D721Med (cell line): Measurements from ENCODE around the gene MAP7.

ENCODE experiments used
- DNase-seq: peaks from one replicate; pipeline ENCODE4 v3.0.0; 2011; ENCODE audit warnings: low spot score; ENCODE audit not compliant: insufficient read length
- FAIRE-seq: peaks from 2 replicates; lab custom pipeline; 2011; peaks lifted over from hg19 to GRCh38; lab: Jason Lieb, UNC
- CTCF ChIP-seq: IDR thresholded peaks from 2 replicates; pipeline ENCODE4 v1.5.1; 2012; ENCODE audit warnings: mild to moderate bottlenecking, control low read depth; ENCODE audit not compliant: insufficient read depth; ENCODE audit errors: missing control alignments

The MAP7 gene

GRCh38 chr6:136306466-136306865 is 243.8 kb downstream of the MAP7 start:
- DNase-seq (no peak), FAIRE-seq (no peak)
- no peak for TF ChIP-seq CTCF

GRCh38 chr6:136304410-136304809 is 245.8 kb downstream of the MAP7 start:
- FAIRE-seq (no peak), DNase-seq (no peak)
- TF ChIP-seq CTCF = no peak

GRCh38 chr6:136303516-136303915 is 246.7 kb downstream of the MAP7 start:
- DNase-seq (no peak), FAIRE-seq (no peak)
- no peak for TF ChIP-seq CTCF

GRCh38 chr6:136294621-136295020 is 255.6 kb downstream of the MAP7 start:
- FAIRE-seq (no peak), DNase-seq (no peak)
- no peak for TF ChIP-seq CTCF
